ENCODE data around the gene KAZN.

Gene KAZN

DNA sequence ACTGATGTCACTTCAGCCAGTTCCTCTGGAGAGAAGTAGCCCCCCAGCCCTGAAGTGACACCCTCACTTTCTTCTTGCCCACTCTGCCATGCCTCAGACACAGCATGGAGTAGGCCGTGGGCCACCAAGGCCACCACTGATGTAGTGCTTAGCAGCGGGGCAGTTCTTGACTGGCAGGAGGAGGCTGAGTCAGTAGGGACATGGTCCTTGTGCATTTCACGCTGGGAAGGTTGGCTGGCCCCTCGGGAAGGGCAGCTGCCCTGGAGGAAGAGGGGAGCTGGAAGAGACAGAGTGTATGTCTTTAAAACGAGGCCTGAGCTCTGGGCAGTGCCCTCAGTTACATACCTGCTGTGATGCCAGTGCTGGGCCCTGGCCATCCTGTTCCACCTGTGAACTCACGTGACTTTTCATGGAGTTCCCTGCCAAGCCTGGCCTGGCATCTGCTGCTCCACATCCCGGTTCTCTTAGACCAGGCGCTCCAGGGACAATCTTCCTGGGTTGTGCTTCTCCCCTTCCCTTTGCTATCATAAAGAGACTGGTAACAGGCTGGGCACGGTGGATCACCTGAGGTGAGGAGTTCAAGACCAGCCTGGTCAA lies 396.5 kb downstream of the KAZN start:
- DNase-seq, result no peak

DNA sequence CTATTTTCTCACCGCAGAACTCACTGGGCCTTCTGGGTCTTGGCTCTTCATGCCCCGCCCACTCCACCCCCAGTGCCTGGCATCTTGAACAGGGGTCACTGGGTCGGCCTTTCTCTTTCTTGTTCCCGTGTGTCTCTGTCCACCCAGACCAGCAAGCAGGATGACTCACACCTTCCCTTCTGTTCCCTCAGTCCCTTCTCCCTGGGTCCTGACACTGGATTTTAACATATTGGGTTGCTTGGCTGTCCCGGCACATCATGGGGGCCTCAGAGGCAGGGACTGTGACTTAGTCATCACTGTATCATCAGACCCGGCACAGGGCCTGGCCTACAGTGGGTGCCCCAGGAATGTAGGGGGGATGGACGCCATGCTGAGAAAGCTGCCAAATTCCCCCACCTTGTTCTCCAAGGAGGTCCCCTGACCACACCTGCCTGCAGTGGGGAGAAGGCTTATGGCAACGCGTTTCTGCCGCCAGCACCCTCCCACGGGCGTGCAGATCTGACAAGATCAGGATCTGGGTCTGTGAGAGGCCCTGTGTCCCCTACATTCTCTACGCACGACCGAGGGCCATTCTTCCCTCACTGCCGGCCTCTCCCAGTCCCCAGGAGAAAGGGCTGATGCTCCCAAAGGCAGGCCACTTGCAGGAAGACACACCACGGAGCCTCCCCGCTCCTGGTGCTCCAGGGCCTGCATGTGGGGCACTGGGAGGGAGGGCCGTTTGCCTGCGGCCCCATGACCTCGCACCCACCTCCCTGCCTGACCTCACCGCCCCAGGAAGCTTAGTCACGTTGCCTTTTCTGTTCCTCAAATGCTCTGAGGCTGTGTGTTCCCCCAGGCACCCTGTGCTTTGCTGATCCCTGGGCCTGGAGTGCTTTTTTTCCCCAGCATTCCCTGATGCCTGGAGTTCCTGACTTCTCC lies 397.9 kb downstream of the KAZN start:
- DNase-seq, result no peak

DNA sequence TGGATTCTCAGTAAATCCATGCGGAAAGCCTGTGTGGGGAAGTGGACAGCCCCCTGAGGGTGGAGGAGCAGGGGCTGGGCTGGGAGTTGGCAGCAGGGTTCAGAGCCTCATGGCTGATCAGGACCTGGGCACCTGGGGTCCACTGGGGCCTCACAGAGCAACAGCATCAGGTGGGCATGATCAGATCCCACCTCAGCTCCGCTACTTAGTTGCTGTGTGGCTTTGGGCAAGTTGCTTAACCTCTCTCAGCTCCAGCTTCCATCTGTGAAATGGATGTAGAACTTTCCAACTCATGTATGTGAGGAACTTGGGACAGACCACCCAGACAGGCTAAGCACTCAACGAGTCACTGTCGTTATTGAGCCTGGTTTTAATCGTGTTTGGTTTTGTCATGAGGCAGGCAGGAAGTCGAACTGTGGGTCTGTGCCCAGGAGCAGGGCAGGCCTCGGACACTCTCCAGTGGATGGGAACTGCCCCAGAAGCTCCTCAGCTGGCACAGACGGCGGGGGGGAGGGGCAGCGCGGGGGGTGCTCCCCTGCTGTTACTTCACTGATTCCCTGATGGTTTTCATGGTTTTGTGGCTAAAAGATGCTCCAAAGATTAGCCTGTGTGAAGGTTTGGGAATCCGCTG lies 399.3 kb downstream of the KAZN start:
- DNase-seq, result no peak

DNA sequence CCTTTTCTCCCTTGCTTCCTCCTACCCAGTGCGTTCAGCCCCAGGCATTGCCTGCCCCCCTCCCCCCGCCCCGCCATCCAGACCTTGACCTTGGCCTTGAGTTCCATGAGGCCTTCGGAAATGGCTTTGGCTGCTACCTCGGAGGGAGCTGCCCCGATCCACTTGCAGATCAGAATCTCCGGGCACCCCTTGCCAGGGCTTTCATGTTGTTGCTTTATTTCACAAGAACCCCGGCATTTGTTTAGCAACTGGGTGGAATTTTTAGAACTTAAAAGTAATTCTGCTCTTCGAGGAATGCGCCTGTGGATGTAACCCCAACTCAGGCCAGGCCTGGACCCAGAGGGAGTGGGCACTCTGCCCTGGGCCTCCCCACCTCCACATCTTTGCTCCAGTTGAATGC lies 401.0 kb downstream of the KAZN start:
- no peak for DNase-seq

DNA sequence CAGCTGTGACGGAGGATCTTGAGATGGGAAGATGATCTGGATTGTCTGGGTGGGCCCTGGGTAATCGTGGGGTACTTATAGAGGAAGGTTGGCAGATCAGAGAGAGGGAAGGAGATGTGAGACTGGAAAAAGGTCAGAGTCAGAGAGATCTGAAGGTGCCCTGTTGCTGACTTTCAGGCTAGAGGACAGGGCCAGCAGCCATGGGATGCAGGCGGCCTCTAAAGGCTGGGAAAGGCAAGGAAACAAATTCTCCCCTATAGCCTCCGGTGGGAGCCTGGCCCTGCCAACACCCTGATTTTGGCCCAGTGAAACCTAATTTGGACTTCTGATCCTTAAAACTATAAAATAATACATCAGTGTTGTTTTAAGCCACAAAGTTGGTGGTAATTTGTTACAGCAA lies 401.5 kb downstream of the KAZN start:
- DNase-seq, result no peak

DNA sequence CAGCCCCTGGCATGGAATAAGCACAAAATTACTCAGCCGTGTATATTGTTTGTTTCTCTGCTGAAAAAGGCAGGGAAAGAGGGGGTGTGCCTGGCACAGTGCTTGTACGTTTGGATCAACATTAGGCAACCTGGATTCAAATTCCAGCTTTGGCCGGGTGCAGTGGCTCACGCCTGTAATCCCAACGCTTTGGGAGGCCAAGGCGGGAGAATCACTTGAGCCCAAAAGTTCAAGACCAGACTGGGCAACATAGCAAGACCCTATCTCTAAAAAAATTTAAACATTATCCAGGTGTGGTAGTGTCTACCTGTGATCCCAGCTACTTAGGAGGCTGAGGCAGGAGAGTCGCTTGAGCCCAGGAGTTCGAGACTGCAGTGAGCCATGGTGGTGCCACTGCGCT lies 402.2 kb downstream of the KAZN start:
- no peak for DNase-seq

DNA sequence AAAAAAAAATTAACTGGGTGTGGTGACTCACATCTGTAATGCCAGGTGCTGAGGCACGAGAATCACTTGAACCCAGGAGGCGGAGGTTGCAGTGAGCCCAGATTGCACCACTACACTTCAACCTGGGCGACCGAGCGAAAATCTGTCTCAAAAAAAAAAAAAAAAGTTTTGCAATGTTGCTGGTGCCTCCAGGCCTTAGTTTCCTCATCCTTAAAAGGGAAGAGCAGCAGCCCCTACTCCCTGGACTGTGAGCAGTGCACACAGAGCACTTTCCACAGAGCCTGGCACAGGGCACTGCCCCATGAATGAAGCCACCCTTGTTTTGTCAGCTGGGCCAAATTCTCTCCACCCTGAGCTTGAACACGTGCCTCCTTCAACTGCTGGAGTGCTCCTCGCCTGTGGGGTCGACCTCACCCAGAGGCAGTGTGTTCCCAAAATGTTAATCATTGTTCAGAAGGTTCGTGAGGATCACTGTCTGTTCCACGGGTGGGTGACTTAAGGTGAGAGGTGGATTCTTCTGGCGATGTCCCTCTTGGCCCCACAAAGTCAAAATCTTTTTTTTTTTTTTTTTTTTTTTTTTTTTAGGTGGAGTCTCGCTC lies 402.9 kb downstream of the KAZN start:
- no peak for DNase-seq

DNA sequence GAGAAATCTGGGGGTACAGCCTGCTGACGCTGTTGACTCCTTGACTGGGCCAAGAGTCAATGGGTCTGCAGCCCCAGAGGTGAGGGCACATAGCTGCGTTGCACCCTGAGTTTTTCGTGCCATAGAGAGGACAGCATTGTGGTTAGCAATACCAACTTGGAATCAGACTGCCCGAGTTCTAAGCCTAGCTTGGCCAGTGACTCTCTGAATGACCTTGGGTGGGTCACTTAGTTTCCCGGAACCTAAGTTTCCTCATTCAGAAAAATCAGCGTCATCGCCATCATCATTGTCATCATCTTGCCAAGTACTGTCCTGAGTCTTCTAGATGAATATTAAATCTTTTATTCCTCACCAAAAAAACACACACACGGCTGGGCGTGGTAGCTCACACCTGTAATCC lies 403.8 kb downstream of the KAZN start:
- no peak for DNase-seq

DNA sequence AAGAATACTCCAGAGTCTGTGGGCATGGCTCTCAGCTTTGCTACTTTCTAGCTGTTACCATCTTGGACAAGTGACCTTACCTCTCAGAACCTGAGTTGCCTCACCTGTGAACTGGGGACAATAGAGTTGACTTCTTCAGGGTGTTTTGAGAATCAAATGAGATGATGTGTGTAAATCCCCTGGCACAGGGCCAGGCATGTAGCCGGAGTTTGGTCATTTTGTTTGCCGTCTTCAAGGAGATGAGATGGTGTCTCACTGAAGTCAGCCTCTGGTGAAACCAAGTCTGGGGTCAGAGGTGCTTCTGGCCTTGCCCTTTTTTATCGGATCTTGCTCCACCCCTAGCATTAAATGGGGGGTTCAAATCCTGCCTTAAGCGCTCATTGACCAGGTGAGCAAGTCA lies 405.9 kb downstream of the KAZN start:
- DNase-seq, result no peak

DNA sequence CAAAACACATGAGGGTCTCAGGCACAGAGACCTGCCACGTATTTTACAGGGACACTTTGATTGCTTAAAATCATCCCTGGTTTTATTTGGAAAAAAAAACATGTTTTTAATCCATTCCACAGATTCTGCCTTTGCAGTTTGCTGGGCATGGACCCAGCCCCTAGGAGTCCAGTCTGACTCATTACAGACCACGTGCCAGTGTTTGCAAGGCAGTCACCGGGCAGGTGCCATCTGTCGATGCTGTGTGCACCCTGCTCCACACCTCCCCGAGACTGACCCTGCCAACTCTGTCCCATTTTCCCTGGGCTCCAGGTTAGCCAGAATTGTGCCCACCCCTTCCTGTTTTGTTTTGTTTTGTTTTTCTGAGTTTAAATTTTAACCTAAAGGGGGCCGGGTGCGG lies 406.6 kb downstream of the KAZN start:
- no peak for DNase-seq

DNA sequence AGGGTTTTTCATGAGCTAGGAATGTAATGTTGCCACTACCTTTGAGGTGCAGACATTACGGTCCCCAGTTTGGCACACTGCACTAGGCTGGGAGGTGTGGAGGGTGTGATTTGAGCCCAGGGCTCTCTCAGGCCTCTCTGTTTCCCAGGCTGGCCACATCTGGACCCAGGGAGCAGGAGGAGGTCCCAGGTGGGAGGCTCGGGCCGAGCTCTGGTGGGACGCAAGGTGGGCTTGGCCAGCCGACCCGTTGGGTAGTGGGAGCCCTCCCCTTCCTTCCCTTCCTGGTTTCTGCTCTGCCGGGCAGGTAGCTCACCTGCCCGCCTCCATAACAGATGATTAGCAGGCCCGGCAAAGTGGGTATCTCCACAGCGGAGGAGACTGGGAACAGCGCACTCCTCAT lies 408.9 kb downstream of the KAZN start:
- no peak for DNase-seq

DNA sequence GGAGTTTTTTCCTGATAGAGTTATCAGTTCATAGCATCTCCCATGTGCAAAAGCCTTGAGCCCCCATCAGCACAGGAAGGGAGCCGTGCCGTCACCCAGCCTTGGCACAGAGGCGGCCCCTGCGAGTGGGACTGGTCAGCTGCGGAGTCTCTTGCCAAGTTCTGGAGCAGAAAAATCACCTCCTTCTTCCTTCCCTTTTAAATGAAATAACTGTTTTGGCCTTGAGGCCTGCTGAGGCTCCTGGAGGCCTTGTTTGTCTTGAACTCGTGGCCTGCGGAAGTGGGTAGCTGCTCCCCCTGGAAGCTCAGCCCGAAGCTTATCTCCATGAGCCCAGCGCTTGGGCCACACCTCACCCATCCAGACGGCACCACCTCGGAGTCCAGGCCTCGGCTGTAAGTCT lies 409.4 kb downstream of the KAZN start:
- DNase-seq, result no peak

DNA sequence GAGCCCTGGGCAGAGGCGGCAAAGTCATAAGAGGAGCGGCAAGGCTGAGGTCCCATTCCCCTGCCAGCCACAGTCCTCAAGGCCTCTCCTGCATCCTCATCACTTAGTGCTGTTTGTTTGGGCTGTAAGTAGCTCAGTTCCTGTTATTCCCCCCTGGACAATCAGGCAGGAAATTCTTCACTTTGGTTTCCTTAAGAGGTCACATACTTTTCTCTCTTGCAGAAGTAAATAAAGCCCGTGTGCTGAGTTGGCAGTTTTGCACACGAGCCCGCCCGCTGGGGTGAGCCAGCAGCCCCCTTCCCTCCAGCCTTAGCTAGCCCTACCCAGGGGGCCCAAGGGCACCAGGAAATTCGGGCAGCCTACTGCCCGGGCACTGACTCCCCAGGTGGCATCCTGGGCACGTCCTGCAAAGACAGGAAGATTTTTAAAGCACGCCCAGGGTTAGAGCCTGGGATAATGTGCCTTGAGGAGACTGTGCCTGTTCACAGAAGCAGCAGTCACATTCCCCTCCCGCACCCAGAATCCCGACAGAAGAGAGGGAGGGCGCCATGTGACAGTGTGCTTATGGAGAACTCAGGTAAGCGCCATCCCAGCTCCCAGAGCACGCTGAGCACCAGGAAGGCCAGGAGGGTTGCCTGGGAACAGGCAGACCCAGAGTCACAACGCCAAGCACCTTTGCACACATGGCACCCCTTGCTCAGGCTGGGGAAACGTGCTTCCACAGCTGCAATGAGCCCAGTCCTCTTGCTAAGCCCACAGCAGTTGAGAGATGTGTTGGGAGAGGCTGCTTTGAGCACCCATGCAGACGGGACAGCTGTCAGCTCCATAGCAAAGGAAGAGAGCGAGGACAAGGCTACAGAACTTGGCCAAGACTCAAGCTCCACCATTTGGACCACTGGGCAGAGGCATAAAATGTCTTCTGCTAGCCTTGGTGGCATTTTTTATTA lies 410.6 kb downstream of the KAZN start:
- DNase-seq, result no peak

DNA sequence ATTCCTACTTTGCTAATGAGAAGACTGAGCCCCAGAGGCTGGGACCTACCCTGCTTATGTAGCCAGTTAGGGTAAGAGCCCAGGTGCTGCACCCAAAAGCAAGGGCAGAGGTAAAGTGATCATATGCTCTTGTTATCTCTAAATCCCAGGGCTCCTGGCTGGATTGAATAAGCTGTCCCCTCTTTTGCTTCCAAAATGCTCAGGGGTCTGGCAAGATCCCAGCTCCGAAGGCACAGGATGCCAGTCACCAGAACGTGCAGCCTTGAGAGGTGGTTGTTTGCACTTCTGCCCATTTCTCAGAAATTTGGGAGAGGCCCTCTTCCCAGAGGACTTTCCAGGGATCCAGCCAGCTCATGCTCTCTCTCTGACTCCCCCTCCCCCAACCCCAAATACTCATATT lies 412.7 kb downstream of the KAZN start:
- no peak for DNase-seq

DNA sequence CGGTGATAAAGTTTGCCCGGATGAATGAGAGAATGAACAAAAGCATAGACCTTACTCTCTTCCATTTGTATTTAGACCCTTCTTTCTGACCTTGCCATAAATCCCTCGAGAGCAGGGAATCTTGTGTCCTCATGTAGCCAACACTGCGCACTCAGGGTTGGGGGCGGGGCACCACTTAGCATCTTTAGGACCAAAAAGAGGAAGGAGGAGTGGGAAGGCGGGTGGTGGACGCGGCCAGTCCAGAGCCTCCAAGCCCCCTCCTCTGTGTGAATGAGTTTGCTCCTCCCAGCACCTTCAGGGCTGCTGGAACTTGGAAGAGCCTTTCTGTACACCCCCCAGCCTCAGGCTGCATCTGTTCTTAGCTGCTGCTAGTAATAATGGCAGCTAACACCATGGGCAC lies 413.2 kb downstream of the KAZN start:
- DNase-seq, result no peak

DNA sequence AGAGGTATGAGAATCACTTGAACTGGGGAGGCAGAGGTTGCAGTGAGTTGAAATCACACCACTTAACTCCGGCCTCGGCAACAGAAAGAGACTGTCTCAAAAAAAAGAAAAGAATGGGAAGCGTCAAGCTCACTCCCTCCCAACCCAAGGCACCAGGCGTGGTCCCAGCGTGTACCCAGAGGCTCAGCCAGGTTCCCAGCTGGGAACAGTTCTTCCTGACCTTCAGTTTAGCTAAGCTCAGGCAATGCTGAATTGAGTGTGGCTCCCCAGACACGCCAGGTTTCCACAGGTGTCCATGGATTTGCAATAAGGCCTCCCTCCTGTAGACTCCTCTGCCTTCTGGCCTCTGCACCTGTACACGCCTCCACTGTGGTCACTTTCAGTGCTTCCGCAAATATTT lies 414.3 kb downstream of the KAZN start:
- no peak for DNase-seq

DNA sequence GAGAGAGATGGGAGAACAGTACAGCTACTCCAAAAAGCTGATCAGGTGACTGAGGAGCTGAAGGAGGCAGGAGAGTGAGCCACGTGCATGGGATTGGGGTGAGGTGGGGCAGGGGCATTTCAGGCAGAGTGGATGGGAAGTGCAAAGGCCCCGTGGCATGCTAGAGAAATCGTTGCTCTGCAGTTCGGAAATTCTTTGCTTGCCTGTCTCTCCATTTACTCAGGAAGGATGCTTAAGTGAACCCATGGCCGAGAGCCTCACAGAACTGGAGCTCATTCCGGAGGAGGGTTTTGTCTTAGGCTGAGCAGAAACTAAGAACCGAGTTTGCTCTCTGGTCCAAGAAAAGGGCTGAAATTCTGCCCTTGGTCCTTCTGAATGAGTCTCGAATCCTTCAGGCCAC lies 415.3 kb downstream of the KAZN start:
- DNase-seq, result no peak

DNA sequence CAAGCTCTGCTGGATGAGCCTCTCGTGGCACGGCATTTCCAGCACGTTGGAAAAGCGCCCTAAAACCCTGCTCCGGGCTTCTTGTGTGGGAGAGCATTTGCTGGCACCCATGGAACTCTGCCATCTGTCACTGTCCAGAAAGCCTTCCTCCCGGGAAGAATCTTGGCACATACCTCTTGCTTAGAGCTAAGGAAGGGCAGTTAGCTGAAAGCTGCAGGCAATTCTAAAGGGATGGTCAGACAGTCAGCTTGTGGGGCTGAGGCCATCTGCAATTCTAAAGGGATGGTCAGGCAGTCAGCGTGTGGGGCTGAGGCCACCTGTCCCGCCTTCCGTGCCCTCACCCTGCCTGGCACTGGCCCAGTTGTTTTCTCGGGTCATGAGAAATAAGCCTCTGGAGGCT lies 416.0 kb downstream of the KAZN start:
- no peak for DNase-seq

DNA sequence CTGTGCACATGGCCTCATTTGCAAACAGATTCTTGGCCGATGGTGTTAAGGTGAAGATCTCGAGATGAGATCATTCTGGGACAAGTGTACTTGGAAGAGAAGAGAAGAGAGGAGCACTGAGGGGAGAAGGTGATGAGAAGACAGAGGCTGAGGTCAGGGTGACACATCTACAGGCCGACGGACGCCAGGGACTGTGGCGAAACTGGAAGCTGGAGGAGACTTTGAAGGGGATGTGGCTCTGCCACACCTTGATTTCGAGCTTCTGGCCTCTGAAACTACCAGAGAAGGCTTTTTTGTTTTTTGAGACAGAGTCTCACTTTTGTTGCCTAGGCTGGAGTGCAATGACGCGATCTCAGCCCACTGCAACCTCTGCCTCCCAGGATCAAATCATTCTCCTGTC lies 417.5 kb downstream of the KAZN start:
- no peak for DNase-seq

DNA sequence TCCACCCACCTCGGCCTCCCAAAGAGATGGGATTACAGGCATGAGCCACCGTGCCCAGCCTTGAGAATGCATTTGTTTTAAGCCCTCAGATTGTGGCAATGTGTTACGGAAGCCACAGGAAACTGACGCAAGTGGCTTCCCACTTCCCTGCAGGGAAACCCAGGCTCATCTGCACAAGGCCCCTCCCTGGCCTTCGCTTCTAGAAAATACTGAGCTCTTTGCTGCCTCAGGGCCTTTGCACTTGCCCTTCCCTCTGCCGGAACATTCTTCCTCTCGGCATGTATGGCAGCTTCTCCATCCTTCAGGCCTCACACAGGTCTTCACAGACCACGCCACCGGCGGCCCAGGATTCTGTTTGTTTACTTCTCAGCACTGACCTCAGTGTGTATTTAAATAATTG lies 418.0 kb downstream of the KAZN start:
- DNase-seq, result no peak

DNA sequence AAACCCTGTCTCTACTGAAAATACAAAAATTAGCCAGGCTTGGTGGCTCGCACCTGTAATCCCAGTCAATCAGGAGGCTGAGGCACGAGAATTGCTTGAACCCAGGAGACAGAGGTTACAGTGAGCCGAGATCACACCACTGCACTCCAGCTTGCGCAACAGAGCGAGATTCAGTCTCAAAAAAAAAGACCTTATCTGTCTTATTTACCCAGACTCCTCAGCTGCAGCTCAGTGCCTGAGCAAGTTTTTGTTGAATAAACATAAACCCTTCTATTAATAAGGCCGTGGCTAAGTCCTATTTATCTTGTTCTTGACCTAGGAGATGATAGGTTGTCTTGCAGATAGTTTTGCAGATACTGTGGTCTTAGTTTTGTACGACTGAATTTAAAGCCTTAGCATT lies 418.6 kb downstream of the KAZN start:
- DNase-seq, result no peak

DNA sequence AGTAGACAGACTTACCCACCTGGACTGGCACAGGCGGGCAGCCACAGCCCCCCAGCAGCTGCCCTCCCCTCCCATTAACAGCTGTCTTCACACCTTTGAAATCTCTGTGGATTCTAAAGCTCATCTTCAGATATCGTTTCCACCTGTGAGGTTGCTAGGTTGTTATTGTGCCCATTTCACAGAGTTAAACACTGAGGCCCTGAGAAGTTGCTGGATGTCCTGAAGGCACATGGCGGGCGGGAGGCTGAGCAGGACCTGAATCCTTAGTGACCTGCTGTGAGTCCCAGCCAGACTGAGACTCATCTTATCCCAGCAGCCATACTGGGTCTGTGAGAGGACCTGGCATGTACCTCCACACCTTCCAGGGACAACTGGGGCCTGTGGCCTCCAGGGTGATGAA lies 420.3 kb downstream of the KAZN start:
- DNase-seq, result no peak
